HEK293 (cell line): ENCODE results near the gene LAMB1.
"Not testable (repeated sequence)": the region's sequence is repeated elsewhere in the genome, so short reads cannot be mapped to it uniquely, and the experiment has no call there.

ENCODE experiments used
- CTCF ChIA-PET: fragments of 350-600 bp; formaldehyde crosslinking; extraction: SDS; loops from one replicate; lab custom pipeline; 2021; ENCODE audit warnings: antibody characterized with exemption; lab: Yijun Ruan, JAX
- POLR2A ChIA-PET: fragments of 300-600 bp; formaldehyde crosslinking; extraction: SDS; loops from one replicate; lab custom pipeline; 2020; ENCODE audit warnings: antibody characterized with exemption, inconsistent platforms; lab: Yijun Ruan, JAX
- H3K27ac ChIP-seq: fragments of 200-500 bp; sonication (Bioruptor generic); 2 replicates; pipeline ENCODE4 v1.5.1; 2014; ENCODE audit warnings: low read depth, low read length, control low read depth, inconsistent platforms; ENCODE audit errors: extremely low read depth
- H3K36me3 ChIP-seq, 2 experiments: fragments of 200-500 bp in 1 of 2; sonication (Bioruptor generic) in 1 of 2; 1 replicate in 1 of 2; 2 replicates in 1 of 2; pipeline ENCODE4 v1.5.1; 2014 to 2017; ENCODE audit warnings: inconsistent platforms in 2 of 2, low read length in 2 of 2; ENCODE audit not compliant: control insufficient read depth in 2 of 2, insufficient read depth in 1 of 2
- H3K4me1 ChIP-seq: fragments of 200-500 bp; sonication (Bioruptor generic); 2 replicates; pipeline ENCODE4 v1.5.1; 2014; ENCODE audit warnings: mild to moderate bottlenecking, low read length, inconsistent platforms; ENCODE audit not compliant: control insufficient read depth, insufficient read depth
- H3K4me3 ChIP-seq: 2 replicates; pipeline ENCODE4 v1.5.1; 2011; ENCODE audit warnings: low read depth, mild to moderate bottlenecking, control low read depth, low read length, moderate library complexity
- H3K9me3 ChIP-seq: fragments of 200-500 bp; sonication (Bioruptor generic); 2 replicates; pipeline ENCODE4 v1.5.1; 2014; ENCODE audit warnings: low read depth, low read length, inconsistent platforms; ENCODE audit not compliant: control insufficient read depth, insufficient read depth
- KLF1 ChIP-seq: fragments of 450-650 bp; formaldehyde crosslinking; IDR thresholded peaks from 2 replicates; pipeline ENCODE4 v1.5.1; 2016; ENCODE audit warnings: missing biosample characterization, missing genetic modification characterization
- KLF10 ChIP-seq: fragments of 450-650 bp; IDR thresholded peaks from 2 replicates; pipeline ENCODE4 v1.5.1; 2018; ENCODE audit warnings: missing biosample characterization, mild to moderate bottlenecking, missing genetic modification characterization
- REPIN1 ChIP-seq: fragments of 450-650 bp; formaldehyde crosslinking; IDR thresholded peaks from 2 replicates; pipeline ENCODE4 v1.5.1; 2017; ENCODE audit warnings: missing biosample characterization, missing genetic modification characterization, low read depth
- SCRT2 ChIP-seq: fragments of 450-650 bp; formaldehyde crosslinking; IDR thresholded peaks from 2 replicates; pipeline ENCODE4 v1.5.1; 2016; ENCODE audit warnings: missing biosample characterization, missing genetic modification characterization
- SETDB1 ChIP-seq: IDR thresholded peaks from one replicate; pipeline ENCODE4 v1.6.1; 2017; ENCODE audit warnings: mild to moderate bottlenecking, low read length, moderate library complexity, mixed read lengths; ENCODE audit not compliant: insufficient read length
- SP3 ChIP-seq: fragments of 450-650 bp; formaldehyde crosslinking; IDR thresholded peaks from 2 replicates; pipeline ENCODE4 v1.5.1; 2016; ENCODE audit warnings: missing biosample characterization, missing genetic modification characterization
- ZBTB6 ChIP-seq: fragments of 450-650 bp; formaldehyde crosslinking; IDR thresholded peaks from 2 replicates; pipeline ENCODE4 v1.5.1; 2017; ENCODE audit warnings: missing biosample characterization, missing genetic modification characterization
- ZEB2 ChIP-seq: fragments of 450-650 bp; formaldehyde crosslinking; IDR thresholded peaks from 2 replicates; pipeline ENCODE4 v1.5.1; 2016; ENCODE audit warnings: missing biosample characterization, missing genetic modification characterization
- ZFP37 ChIP-seq: fragments of 450-650 bp; formaldehyde crosslinking; IDR thresholded peaks from 2 replicates; pipeline ENCODE4 v1.5.1; 2016; ENCODE audit warnings: missing biosample characterization, missing genetic modification characterization
- ZNF155 ChIP-seq: fragments of 450-650 bp; formaldehyde crosslinking; IDR thresholded peaks from 2 replicates; pipeline ENCODE4 v1.5.1; 2016; ENCODE audit warnings: missing biosample characterization, missing genetic modification characterization
- ZNF16 ChIP-seq: fragments of 450-650 bp; formaldehyde crosslinking; IDR thresholded peaks from 2 replicates; pipeline ENCODE4 v1.5.1; 2016; ENCODE audit warnings: low read depth, missing biosample characterization, missing genetic modification characterization
- ZNF169 ChIP-seq: fragments of 450-650 bp; formaldehyde crosslinking; IDR thresholded peaks from 2 replicates; pipeline ENCODE4 v1.5.1; 2016; ENCODE audit warnings: missing biosample characterization, missing genetic modification characterization
- ZNF266 ChIP-seq: fragments of 450-650 bp; formaldehyde crosslinking; IDR thresholded peaks from 2 replicates; pipeline ENCODE4 v1.5.1; 2016; ENCODE audit warnings: missing biosample characterization, missing genetic modification characterization, low read depth
- ZNF280D ChIP-seq: fragments of 450-650 bp; formaldehyde crosslinking; IDR thresholded peaks from 2 replicates; pipeline ENCODE4 v1.5.1; 2016; ENCODE audit warnings: missing biosample characterization, missing genetic modification characterization
- ZNF302 ChIP-seq: fragments of 450-650 bp; formaldehyde crosslinking; IDR thresholded peaks from 2 replicates; pipeline ENCODE4 v1.5.1; 2016; ENCODE audit warnings: missing biosample characterization, missing genetic modification characterization, low read depth
- ZNF391 ChIP-seq: fragments of 450-650 bp; formaldehyde crosslinking; IDR thresholded peaks from 2 replicates; pipeline ENCODE4 v1.5.1; 2016; ENCODE audit warnings: low read depth, missing biosample characterization, missing genetic modification characterization, borderline replicate concordance
- ZNF416 ChIP-seq: fragments of 450-650 bp; formaldehyde crosslinking; IDR thresholded peaks from 2 replicates; pipeline ENCODE4 v1.5.1; 2016; ENCODE audit warnings: missing biosample characterization, missing genetic modification characterization
- ZNF433 ChIP-seq: fragments of 450-650 bp; formaldehyde crosslinking; IDR thresholded peaks from 2 replicates; pipeline ENCODE4 v1.5.1; 2016; ENCODE audit warnings: missing biosample characterization, missing genetic modification characterization, low read depth
- ZNF529 ChIP-seq: fragments of 450-650 bp; formaldehyde crosslinking; IDR thresholded peaks from 2 replicates; pipeline ENCODE4 v1.5.1; 2017; ENCODE audit warnings: missing genetic modification characterization, missing biosample characterization; ENCODE audit not compliant: insufficient replicate concordance
- ZNF558 ChIP-seq: fragments of 450-650 bp; formaldehyde crosslinking; IDR thresholded peaks from 2 replicates; pipeline ENCODE4 v1.5.1; 2016; ENCODE audit warnings: missing biosample characterization, missing genetic modification characterization
- ZNF610 ChIP-seq: fragments of 450-650 bp; formaldehyde crosslinking; IDR thresholded peaks from 2 replicates; pipeline ENCODE4 v1.5.1; 2016; ENCODE audit warnings: missing biosample characterization, missing genetic modification characterization, borderline replicate concordance
- ZNF623 ChIP-seq: fragments of 450-650 bp; formaldehyde crosslinking; IDR thresholded peaks from 2 replicates; pipeline ENCODE4 v1.5.1; 2016; ENCODE audit warnings: missing biosample characterization, missing genetic modification characterization
- ZNF645 ChIP-seq: fragments of 450-650 bp; formaldehyde crosslinking; IDR thresholded peaks from 2 replicates; pipeline ENCODE4; 2016; ENCODE audit warnings: missing biosample characterization, missing genetic modification characterization
- ZNF704 ChIP-seq: fragments of 450-650 bp; formaldehyde crosslinking; IDR thresholded peaks from 2 replicates; pipeline ENCODE4 v1.5.1; 2016; ENCODE audit warnings: missing biosample characterization, missing genetic modification characterization

LAMB1 gene

GRCh38 chr7:107957436-107957835 lies 45.5 kb downstream of the LAMB1 start:
- TF ChIP-seq ZNF645 (no peak), ZNF280D (no peak), ZNF302 (no peak), REPIN1 (tag by site-specific recombination) (no peak), ZNF529 (tag by site-specific recombination) (no peak)
- Histone ChIP-seq H3K4me1 (no peaks in the 10 kb centered on the region), H3K36me3 (peaks cover 12 to 61% of the 10 kb centered on the region in 2 experiments), H3K27ac (no peak overlapping the region), H3K4me3 (no peak overlapping the region), H3K9me3 (no peaks in the 10 kb centered on the region)
- POLR2A ChIA-PET, result no interaction called here
- CTCF ChIA-PET, result no interaction called here

GRCh38 chr7:107956950-107957349 lies 46.0 kb downstream of the LAMB1 start:
- CTCF ChIA-PET, result interaction anchor here (0.8 kb wide), 1 partner anchor 9 kb away, joined by 3 read pairs; no protein-coding TSS in a partner anchor
- H3K4me1 ChIP-seq, H3K27ac ChIP-seq, H3K9me3 ChIP-seq, H3K4me3 ChIP-seq, POLR2A ChIA-PET: not testable (repeated sequence)
- H3K36me3 ChIP-seq, result peaks cover 12 to 63% of the 10 kb centered on the region in 2 experiments

- Histone ChIP-seq H3K9me3 (no peaks in the 10 kb centered on the region), H3K36me3 (peaks cover 6 to 64% of the 10 kb centered on the region in 2 experiments), H3K4me1 (no peaks in the 10 kb centered on the region), H3K27ac (no peak overlapping the region), H3K4me3 (no peak overlapping the region)
- POLR2A ChIA-PET, result no interaction called here
- TF ChIP-seq KLF1 (tag by site-specific recombination), result no peak
- TF ChIP-seq KLF10 (tag by site-specific recombination), result no peak
- no peak for TF ChIP-seq ZNF391
- TF ChIP-seq ZNF155 (tag by site-specific recombination), result no peak
- TF ChIP-seq ZEB2 (tag by site-specific recombination), result no peak
- no peak for TF ChIP-seq ZNF302
- no peak for TF ChIP-seq ZNF704 (tag by site-specific recombination)
- no peak for TF ChIP-seq SETDB1
- no peak for TF ChIP-seq ZNF558
- no peak for TF ChIP-seq ZNF266 (tag by site-specific recombination)
- CTCF ChIA-PET, result no interaction called here
Measured at GRCh38 chr7:107955394-107955793, 47.6 kb downstream of the LAMB1 start.

- POLR2A ChIA-PET, result no interaction called here
- CTCF ChIA-PET, result interaction anchor here (0.8 kb wide), 1 partner anchor 36 kb away, joined by 5 read pairs; no protein-coding TSS in a partner anchor
- Histone ChIP-seq H3K9me3 (no peaks in the 10 kb centered on the region), H3K4me1 (peaks cover 2% of the 10 kb centered on the region; the same call in 1 of the 2 replicates), H3K36me3 (peaks cover 10 to 51% of the 10 kb centered on the region in 2 experiments), H3K27ac (no peak overlapping the region), H3K4me3 (no peak overlapping the region)
- no peak for TF ChIP-seq KLF10 (tag by site-specific recombination)
- TF ChIP-seq SP3, result no peak
- no peak for TF ChIP-seq ZNF610
- no peak for TF ChIP-seq ZNF391
- TF ChIP-seq ZNF169, result no peak
- no peak for TF ChIP-seq ZFP37
- TF ChIP-seq ZNF16, result no peak
- no peak for TF ChIP-seq ZNF623 (tag by site-specific recombination)
- TF ChIP-seq REPIN1 (tag by site-specific recombination), result no peak
- TF ChIP-seq SCRT2, result no peak
- TF ChIP-seq ZNF433 (tag by site-specific recombination), result no peak
- no peak for TF ChIP-seq ZNF416 (tag by site-specific recombination)
- no peak for TF ChIP-seq ZBTB6 (tag by site-specific recombination)
- no peak for TF ChIP-seq ZEB2 (tag by site-specific recombination)
Measured at GRCh38 chr7:107953924-107954303, 49.0 kb downstream of the LAMB1 start.
